Panc1 (cell line): ENCODE results near the gene C2CD2.

Experiments
- CTCF ChIP-seq: fragments of 450-650 bp; IDR thresholded peaks from 2 replicates; pipeline ENCODE4 v1.5.1; 2017; ENCODE audit warnings: mild to moderate bottlenecking
- POLR2AphosphoS5 ChIP-seq: IDR thresholded peaks from 2 replicates; pipeline ENCODE4 v1.6.1; 2012; ENCODE audit warnings: mild to moderate bottlenecking, low read depth, low read length, moderate library complexity

DNA sequence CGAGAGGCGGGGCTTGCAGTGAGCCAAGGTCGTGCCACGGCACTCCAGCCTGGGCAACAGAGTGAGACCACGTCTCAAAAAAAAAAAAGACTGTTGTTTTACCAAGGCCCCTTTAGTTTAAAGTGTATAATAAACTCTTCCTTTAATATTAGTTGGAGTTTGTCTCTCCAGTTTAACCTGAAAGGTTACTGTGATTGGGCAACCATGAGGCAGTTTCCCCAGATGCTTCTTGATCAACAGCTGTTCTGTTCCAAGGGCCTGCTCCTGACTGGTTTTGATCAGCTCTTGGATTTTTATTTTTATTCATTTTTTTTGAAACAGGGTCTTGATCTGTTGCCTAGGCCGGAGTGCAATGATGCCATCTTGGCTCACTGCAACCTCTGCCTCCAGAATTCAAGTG lies 18.1 kb upstream of the C2CD2 start:
- TF ChIP-seq POLR2AphosphoS5: no peak
- TF ChIP-seq CTCF: no peak
